ENCODE measurements around the gene PRKCE. TPM values are rescaled to one million over a fixed set of nuclear protein-coding genes. Genes with fewer than 3 reads are reported as not detected.

PRKCE gene
- total RNA-seq, 2 experiments from 2014 or later, result 24.9 to 26.2 TPM

DNA sequence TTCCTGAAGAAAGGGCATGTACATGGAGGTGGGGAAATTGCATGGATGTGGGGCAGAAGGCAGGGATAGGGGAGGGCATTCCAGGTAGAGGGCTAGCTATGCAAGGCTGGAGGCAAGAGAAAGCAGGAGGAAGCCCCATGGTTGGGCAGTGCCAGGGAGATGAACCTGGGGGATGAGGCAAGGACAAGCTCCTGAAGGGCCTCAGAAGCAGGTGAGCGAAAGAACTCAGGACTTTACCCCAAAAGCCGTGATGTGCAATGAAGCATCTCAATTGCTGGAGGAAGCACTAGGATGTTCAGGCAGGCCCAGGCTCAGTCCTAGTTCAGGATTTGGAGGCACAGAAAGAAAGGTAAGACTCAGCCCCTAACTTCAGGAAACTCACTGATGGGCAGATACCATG, 528.7 kb downstream of the PRKCE start:
- ChIA-PET POLR2A (no interaction called here), CTCF (no interaction called here)
- DNase-seq (no peak), ATAC-seq (ENCODE audit: poor library complexity) (no peak)
- Mint-ChIP-seq H3K36me3 (ENCODE audit: low read depth) (no peaks in the 10 kb centered on the region), H3K27me3 (no peaks in the 10 kb centered on the region), H3K9me3 (no peaks in the 10 kb centered on the region), H3K4me3 (no peak overlapping the region), H3K27ac (no peak overlapping the region), H3K4me1 (ENCODE audit: low read depth) (peaks cover 18% of the 10 kb centered on the region)
- Histone ChIP-seq H3K36me3 (ENCODE audit: insufficient read depth, low read length) (no peaks in the 10 kb centered on the region), H3K4me1 (ENCODE audit: insufficient read depth, low read length) (peaks cover 8% of the 10 kb centered on the region), H3K4me3 (ENCODE audit: low read length) (no peak overlapping the region), H3K27ac (ENCODE audit: low read depth in 1 of 2, low read length in 2 of 2) (no peak overlapping the region), H3K27me3 (ENCODE audit: control insufficient read depth in 1 of 2, insufficient read depth in 2 of 2, low read length in 2 of 2) (no peaks in the 10 kb centered on the region), H3K9me3 (ENCODE audit: control insufficient read depth in 1 of 2, insufficient read depth in 1 of 2, low read length in 2 of 2) (no peaks in the 10 kb centered on the region)
- TF ChIP-seq CTCF (IDR thresholded peaks at IDR 0.05), result no peak
- intact Hi-C loops (cut with DNase I, micrococcal nuclease), result no loop called here

GRCh38 chr2:46181306-46181705, 529.8 kb downstream of the PRKCE start:
- no peak for ATAC-seq (ENCODE audit: poor library complexity)
- Histone ChIP-seq H3K4me3 (ENCODE audit: low read length) (no peak overlapping the region), H3K4me1 (ENCODE audit: insufficient read depth, low read length) (peaks cover 8% of the 10 kb centered on the region), H3K36me3 (ENCODE audit: insufficient read depth, low read length) (no peaks in the 10 kb centered on the region), H3K27ac (ENCODE audit: low read depth in 1 of 2, low read length in 2 of 2) (no peak overlapping the region), H3K27me3 (ENCODE audit: control insufficient read depth in 1 of 2, insufficient read depth in 2 of 2, low read length in 2 of 2) (no peaks in the 10 kb centered on the region), H3K9me3 (ENCODE audit: control insufficient read depth in 1 of 2, insufficient read depth in 1 of 2, low read length in 2 of 2) (no peaks in the 10 kb centered on the region)
- H3K27ac Mint-ChIP-seq, result no peak overlapping the region
- no peaks in the 10 kb centered on the region for H3K9me3 Mint-ChIP-seq
- H3K36me3 Mint-ChIP-seq (ENCODE audit: low read depth), result no peaks in the 10 kb centered on the region
- no peaks in the 10 kb centered on the region for H3K27me3 Mint-ChIP-seq
- no peak for DNase-seq
- intact Hi-C loops (cut with DNase I, micrococcal nuclease), result no loop called here
- TF ChIP-seq CTCF (IDR thresholded peaks at IDR 0.05), result no peak
- ChIA-PET POLR2A (no interaction called here), CTCF (no interaction called here)
- H3K4me3 Mint-ChIP-seq, result no peak overlapping the region
- H3K4me1 Mint-ChIP-seq (ENCODE audit: low read depth), result peaks cover 18% of the 10 kb centered on the region

GRCh38 chr2:46181789-46182530, 530.5 kb downstream of the PRKCE start:
- ChIA-PET POLR2A (no interaction called here), CTCF (no interaction called here)
- peaks cover 9% of the 10 kb centered on the region for H3K4me1 ChIP-seq (ENCODE audit: insufficient read depth, low read length)
- Mint-ChIP-seq H3K27ac (no peak overlapping the region), H3K4me3 (no peak overlapping the region), H3K36me3 (ENCODE audit: low read depth) (no peaks in the 10 kb centered on the region), H3K9me3 (no peaks in the 10 kb centered on the region), H3K27me3 (no peaks in the 10 kb centered on the region), H3K4me1 (ENCODE audit: low read depth) (peaks cover 20% of the 10 kb centered on the region)
- H3K27ac ChIP-seq (ENCODE audit: low read depth in 1 of 2, low read length in 2 of 2), result no peak overlapping the region
- TF ChIP-seq CTCF (IDR thresholded peaks at IDR 0.05), result no peak
- no peaks in the 10 kb centered on the region for H3K36me3 ChIP-seq (ENCODE audit: insufficient read depth, low read length)
- no peak overlapping the region for H3K4me3 ChIP-seq (ENCODE audit: low read length)
- DNase-seq, result no peak
- H3K27me3 ChIP-seq (ENCODE audit: control insufficient read depth in 1 of 2, insufficient read depth in 2 of 2, low read length in 2 of 2), result no peaks in the 10 kb centered on the region
- no peaks in the 10 kb centered on the region for H3K9me3 ChIP-seq (ENCODE audit: control insufficient read depth in 1 of 2, insufficient read depth in 1 of 2, low read length in 2 of 2)
- intact Hi-C loops (cut with DNase I, micrococcal nuclease), result no loop called here
- no peak for ATAC-seq (ENCODE audit: poor library complexity)
